HG03558 (cell line): Measurements from ENCODE around the gene CPE.
"Not testable (repeated sequence)": the region's sequence is repeated elsewhere in the genome, so short reads cannot be mapped to it uniquely, and the experiment has no call there.

Source experiments
- ATAC-seq: cut with Tn5 transposase; IDR thresholded peaks from one replicate; pipeline ENCODE4 v1.9.1; 2021; ENCODE audit warnings: moderate number of reproducible peaks; ENCODE audit not compliant: unreplicated experiment; ENCODE audit errors: extremely low read depth

Gene CPE

GRCh38 chr4:165402375-165402774, 23.6 kb downstream of the CPE start:
- no peak for ATAC-seq

GRCh38 chr4:165403048-165403447, 24.2 kb downstream of the CPE start:
- ATAC-seq, result no peak

GRCh38 chr4:165403637-165404036, 24.8 kb downstream of the CPE start:
- no peak for ATAC-seq

GRCh38 chr4:165404080-165404479, 25.3 kb downstream of the CPE start:
- ATAC-seq, result no peak

- ATAC-seq, result no peak
Observed at GRCh38 chr4:165404696-165405095, 25.9 kb downstream of the CPE start.

GRCh38 chr4:165410214-165410613, 31.4 kb downstream of the CPE start:
- no peak for ATAC-seq

GRCh38 chr4:165415910-165416309, 37.1 kb downstream of the CPE start:
- no peak for ATAC-seq

GRCh38 chr4:165418073-165418472, 39.3 kb downstream of the CPE start:
- no peak for ATAC-seq

GRCh38 chr4:165425629-165426028, 46.8 kb downstream of the CPE start:
- ATAC-seq, result no peak

- ATAC-seq, result no peak
Observed at GRCh38 chr4:165426331-165426730, 47.5 kb downstream of the CPE start.

GRCh38 chr4:165426823-165427222, 48.0 kb downstream of the CPE start:
- no peak for ATAC-seq

- no peak for ATAC-seq
Observed at GRCh38 chr4:165428957-165429356, 50.1 kb downstream of the CPE start.

GRCh38 chr4:165433529-165433928, 54.7 kb downstream of the CPE start:
- no peak for ATAC-seq

- ATAC-seq, result no peak
Observed at GRCh38 chr4:165437691-165438090, 58.9 kb downstream of the CPE start.

- ATAC-seq, result no peak
Observed at GRCh38 chr4:165439344-165439743, 60.5 kb downstream of the CPE start.

- no peak for ATAC-seq
Observed at GRCh38 chr4:165439981-165440380, 61.2 kb downstream of the CPE start.

- no peak for ATAC-seq
Observed at GRCh38 chr4:165440415-165441158, 61.8 kb downstream of the CPE start.

- no peak for ATAC-seq
Observed at GRCh38 chr4:165443276-165443675, 64.5 kb downstream of the CPE start.

GRCh38 chr4:165448700-165449099, 69.9 kb downstream of the CPE start:
- ATAC-seq, result no peak

GRCh38 chr4:165449333-165449732, 70.5 kb downstream of the CPE start:
- no peak for ATAC-seq

GRCh38 chr4:165450871-165451270, 72.1 kb downstream of the CPE start:
- ATAC-seq, result no peak

- ATAC-seq, result not testable (repeated sequence)
Observed at GRCh38 chr4:165453140-165453539, 74.3 kb downstream of the CPE start.
